ENCODE results near the gene ILRUN. TPM values are rescaled to one million over a fixed set of nuclear protein-coding genes. Genes with fewer than 3 reads are reported as not detected.
"Not testable (repeated sequence)": the region's sequence is repeated elsewhere in the genome, so short reads cannot be mapped to it uniquely, and the experiment has no call there.

The ILRUN gene
- total and polyA plus RNA-seq, 5 donors from 2014 or later: 18.7 to 89.6 (median 23.4) TPM

GRCh38 chr6:34655876-34656377, 40.6 kb downstream of the ILRUN start:
- peak overlapping the region; percentile 91 for H3K27ac ChIP-seq (ENCODE audit: insufficient read depth, low read length, poor library complexity, severe bottlenecking)
- DNase-seq; ATAC-seq (ENCODE audit: low read depth in 2 of 2); H3K27me3 Mint-ChIP-seq; H3K9me3 ChIP-seq (ENCODE audit: control insufficient read depth in 2 of 2, low read length in 2 of 2); H3K9me3 Mint-ChIP-seq; H3K27me3 ChIP-seq (ENCODE audit: control insufficient read depth, insufficient read depth, low read length): not testable (repeated sequence)
- peak overlapping the region; percentile 87 to 98 (median 94) for H3K27ac Mint-ChIP-seq
- peaks cover 15% of the 10 kb centered on the region for H3K36me3 Mint-ChIP-seq
- H3K4me3 Mint-ChIP-seq: peak overlapping the region; percentile 45 to 93 (median 84)
- peaks cover 14% of the 10 kb centered on the region for H3K36me3 ChIP-seq (ENCODE audit: control insufficient read depth, insufficient read depth, low read length)
- peaks cover 54% of the 10 kb centered on the region for H3K4me1 ChIP-seq (ENCODE audit: control insufficient read depth, insufficient read depth, low read length, poor library complexity, severe bottlenecking)
- H3K4me3 ChIP-seq (ENCODE audit: low read depth, low read length): peak overlapping the region; percentile 82
- H3K4me1 Mint-ChIP-seq: peaks cover 45 to 74% (median 56%) of the 10 kb centered on the region in 4 donors

- peak overlapping the region; percentile 24 for H3K27ac ChIP-seq (ENCODE audit: insufficient read depth, low read length, poor library complexity, severe bottlenecking)
- ATAC-seq (ENCODE audit: low read depth in 2 of 2) (no peak), DNase-seq (no peak)
- Mint-ChIP-seq H3K4me3 (no peak overlapping the region), H3K9me3 (no peaks in the 10 kb centered on the region), H3K4me1 (peaks cover 46 to 72% (median 56%) of the 10 kb centered on the region in 4 donors), H3K27ac (peak overlapping the region; percentile 70 to 98 (median 79)), H3K36me3 (peaks cover 14% of the 10 kb centered on the region), H3K27me3 (no peaks in the 10 kb centered on the region)
- H3K4me1 ChIP-seq (ENCODE audit: control insufficient read depth, insufficient read depth, low read length, poor library complexity, severe bottlenecking): peaks cover 54% of the 10 kb centered on the region
- no peak overlapping the region for H3K4me3 ChIP-seq (ENCODE audit: low read depth, low read length)
- H3K36me3 ChIP-seq (ENCODE audit: control insufficient read depth, insufficient read depth, low read length): peaks cover 17% of the 10 kb centered on the region
- H3K9me3 ChIP-seq (ENCODE audit: control insufficient read depth in 2 of 2, low read length in 2 of 2): no peaks in the 10 kb centered on the region
- no peaks in the 10 kb centered on the region for H3K27me3 ChIP-seq (ENCODE audit: control insufficient read depth, insufficient read depth, low read length)
Measured at GRCh38 chr6:34654061-34654710, 42.4 kb downstream of the ILRUN start.

- Mint-ChIP-seq H3K4me1 (peaks cover 40 to 68% (median 57%) of the 10 kb centered on the region in 4 donors), H3K9me3 (no peaks in the 10 kb centered on the region), H3K4me3 (no peak overlapping the region), H3K36me3 (peaks cover 18% of the 10 kb centered on the region), H3K27me3 (no peaks in the 10 kb centered on the region), H3K27ac (peak overlapping the region in 1 of 3 donors; percentile 33)
- H3K36me3 ChIP-seq (ENCODE audit: control insufficient read depth, insufficient read depth, low read length): peaks cover 22% of the 10 kb centered on the region
- H3K27ac ChIP-seq (ENCODE audit: insufficient read depth, low read length, poor library complexity, severe bottlenecking): no peak overlapping the region
- DNase-seq: no peak
- no peaks in the 10 kb centered on the region for H3K27me3 ChIP-seq (ENCODE audit: control insufficient read depth, insufficient read depth, low read length)
- H3K9me3 ChIP-seq (ENCODE audit: control insufficient read depth in 2 of 2, low read length in 2 of 2): no peaks in the 10 kb centered on the region
- H3K4me3 ChIP-seq (ENCODE audit: low read depth, low read length): no peak overlapping the region
- ATAC-seq (ENCODE audit: low read depth in 2 of 2): no peak
- peaks cover 38% of the 10 kb centered on the region for H3K4me1 ChIP-seq (ENCODE audit: control insufficient read depth, insufficient read depth, low read length, poor library complexity, severe bottlenecking)
Measured at GRCh38 chr6:34652263-34652662, 44.3 kb downstream of the ILRUN start.

- peaks cover 31% of the 10 kb centered on the region for H3K36me3 ChIP-seq (ENCODE audit: control insufficient read depth, insufficient read depth, low read length)
Measured at GRCh38 chr6:34650823-34651222, 45.7 kb downstream of the ILRUN start.

DNA sequence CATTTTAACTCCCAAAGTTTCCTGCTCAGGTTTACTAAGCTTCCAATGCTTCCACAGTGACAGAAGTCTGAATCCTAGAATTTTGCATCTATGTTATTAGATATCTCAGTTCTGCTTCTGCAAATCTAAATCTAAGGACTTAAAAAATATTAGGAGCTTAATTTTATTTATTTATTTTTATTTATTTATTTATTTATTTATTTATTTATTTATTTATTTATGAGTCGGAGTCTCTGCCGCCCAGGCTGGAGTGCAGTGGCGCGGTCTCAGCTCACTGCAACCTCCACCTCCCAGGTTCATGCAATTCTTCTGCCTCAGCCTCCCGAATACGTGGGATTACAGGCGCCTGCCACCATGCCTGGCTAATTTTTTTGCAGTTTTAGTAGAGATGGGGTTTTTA, 46.3 kb downstream of the ILRUN start:
- not testable (repeated sequence) for H3K4me3 Mint-ChIP-seq; H3K27me3 Mint-ChIP-seq; H3K9me3 ChIP-seq (ENCODE audit: control insufficient read depth in 2 of 2, low read length in 2 of 2); H3K9me3 Mint-ChIP-seq; H3K27me3 ChIP-seq (ENCODE audit: control insufficient read depth, insufficient read depth, low read length); DNase-seq; ATAC-seq (ENCODE audit: low read depth in 2 of 2); H3K27ac Mint-ChIP-seq; H3K4me3 ChIP-seq (ENCODE audit: low read depth, low read length); H3K27ac ChIP-seq (ENCODE audit: insufficient read depth, low read length, poor library complexity, severe bottlenecking)
- Histone ChIP-seq H3K4me1 (ENCODE audit: control insufficient read depth, insufficient read depth, low read length, poor library complexity, severe bottlenecking) (peaks cover 18% of the 10 kb centered on the region), H3K36me3 (ENCODE audit: control insufficient read depth, insufficient read depth, low read length) (peaks cover 37% of the 10 kb centered on the region)
- H3K36me3 Mint-ChIP-seq: peaks cover 34% of the 10 kb centered on the region
- peaks cover 36 to 58% (median 46%) of the 10 kb centered on the region in 4 donors for H3K4me1 Mint-ChIP-seq

More at GRCh38 chr6:34650823-34651222, 45.7 kb downstream of the ILRUN start:
- H3K9me3 Mint-ChIP-seq: no peaks in the 10 kb centered on the region
- Histone ChIP-seq H3K27me3 (ENCODE audit: control insufficient read depth, insufficient read depth, low read length) (no peaks in the 10 kb centered on the region), H3K27ac (ENCODE audit: insufficient read depth, low read length, poor library complexity, severe bottlenecking) (no peak overlapping the region), H3K4me3 (ENCODE audit: low read depth, low read length) (peak overlapping the region; percentile 4), H3K4me1 (ENCODE audit: control insufficient read depth, insufficient read depth, low read length, poor library complexity, severe bottlenecking) (peaks cover 24% of the 10 kb centered on the region), H3K9me3 (ENCODE audit: control insufficient read depth in 2 of 2, low read length in 2 of 2) (no peaks in the 10 kb centered on the region)
- DNase-seq (no peak), ATAC-seq (ENCODE audit: low read depth in 2 of 2) (no peak)
- peaks cover 30% of the 10 kb centered on the region for H3K36me3 Mint-ChIP-seq
- H3K27ac Mint-ChIP-seq: peak overlapping the region in 1 of 3 donors; percentile 55
- H3K27me3 Mint-ChIP-seq: no peaks in the 10 kb centered on the region
- H3K4me3 Mint-ChIP-seq: no peak overlapping the region
- peaks cover 38 to 62% (median 50%) of the 10 kb centered on the region in 4 donors for H3K4me1 Mint-ChIP-seq

DNA sequence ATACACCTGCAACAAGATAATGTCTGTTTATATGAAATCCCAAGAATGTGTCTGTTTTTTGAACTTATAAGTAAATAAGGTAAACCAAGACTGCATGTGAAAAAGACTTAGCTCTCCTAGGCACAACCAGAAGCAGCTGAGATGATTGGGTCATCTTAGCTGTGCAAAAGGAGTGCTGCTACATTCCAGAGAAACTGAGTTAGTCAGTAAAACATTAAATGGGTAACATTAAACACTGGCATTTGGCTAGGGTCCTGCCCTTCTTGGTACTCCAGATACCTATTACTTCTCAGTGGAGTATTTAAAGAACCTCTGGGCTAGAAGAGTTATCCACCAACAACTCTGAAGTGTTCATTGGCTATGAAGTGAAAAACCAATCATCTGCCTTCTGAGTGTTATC, 47.8 kb downstream of the ILRUN start:
- Histone ChIP-seq H3K27ac (ENCODE audit: insufficient read depth, low read length, poor library complexity, severe bottlenecking) (no peak overlapping the region), H3K4me3 (ENCODE audit: low read depth, low read length) (no peak overlapping the region), H3K36me3 (ENCODE audit: control insufficient read depth, insufficient read depth, low read length) (peaks cover 47% of the 10 kb centered on the region), H3K9me3 (ENCODE audit: control insufficient read depth in 2 of 2, low read length in 2 of 2) (no peaks in the 10 kb centered on the region), H3K4me1 (ENCODE audit: control insufficient read depth, insufficient read depth, low read length, poor library complexity, severe bottlenecking) (peaks cover 10% of the 10 kb centered on the region), H3K27me3 (ENCODE audit: control insufficient read depth, insufficient read depth, low read length) (no peaks in the 10 kb centered on the region)
- Mint-ChIP-seq H3K4me3 (no peak overlapping the region), H3K27me3 (no peaks in the 10 kb centered on the region), H3K27ac (no peak overlapping the region), H3K4me1 (peaks cover 28 to 54% (median 39%) of the 10 kb centered on the region in 4 donors), H3K9me3 (no peaks in the 10 kb centered on the region), H3K36me3 (peaks cover 42% of the 10 kb centered on the region)
- DNase-seq (no peak), ATAC-seq (ENCODE audit: low read depth in 2 of 2) (no peak)

Other genes starting within 250 kb of the ILRUN start
- gene PACSIN1, start 230.7 kb downstream of the ILRUN start, total RNA-seq: 1.7 TPM
- under 1 TPM; 0.14 to 0.81 (median 0.27) TPM for gene PACSIN1, start 230.7 kb downstream of the ILRUN start, polyA plus RNA-seq
- gene SPDEF, start 140.4 kb downstream of the ILRUN start, total RNA-seq: 0.35 TPM
- not detected for gene SPDEF, start 140.4 kb downstream of the ILRUN start, polyA plus RNA-seq
- 60.3 TPM for gene SNRPC, start 60.7 kb upstream of the ILRUN start, total RNA-seq
- gene SNRPC, start 60.7 kb upstream of the ILRUN start, polyA plus RNA-seq: 100 to 1,000 TPM; 306 to 365 (median 322) TPM
- 7.1 TPM for gene BLTP3A, start 95.3 kb upstream of the ILRUN start, total RNA-seq
- gene BLTP3A, start 95.3 kb upstream of the ILRUN start, polyA plus RNA-seq: 1 to 10 TPM in 3 of 4 donors, under 1 TPM in 1; 0.95 to 1.2 (median 1.1) TPM
- 38.7 TPM for gene TAF11, start 191.3 kb upstream of the ILRUN start, total RNA-seq
- gene TAF11, start 191.3 kb upstream of the ILRUN start, polyA plus RNA-seq: 10 to 100 TPM; 16.3 to 39.1 (median 23.2) TPM
- gene ANKS1A, start 192.5 kb upstream of the ILRUN start, total RNA-seq: 10.6 TPM
- gene ANKS1A, start 192.5 kb upstream of the ILRUN start, polyA plus RNA-seq: 1 to 10 TPM; 1.4 to 2.2 (median 1.5) TPM

All from CD4-positive, CD25-positive, alpha-beta regulatory T cell (primary cell).